Kidney epithelial cell (primary cell): ENCODE results near the gene STXBP5. TPM values are rescaled to one million over a fixed set of nuclear protein-coding genes. Genes with fewer than 3 reads are reported as not detected.

Experiments used
- DNase-seq: peaks from one replicate; pipeline ENCODE4 v3.0.0-alpha.2; 2010; ENCODE audit warnings: low read depth
- H3K27me3 ChIP-seq: 2 replicates; pipeline ENCODE4 v1.6.0; 2011; ENCODE audit warnings: low read length; ENCODE audit not compliant: control insufficient read depth, insufficient read depth
- H3K36me3 ChIP-seq: 2 replicates; pipeline ENCODE4 v1.5.1; 2011; ENCODE audit warnings: low read length; ENCODE audit not compliant: control insufficient read depth, insufficient read depth
- H3K4me3 ChIP-seq: 2 replicates; pipeline ENCODE4 v1.5.1; 2011; ENCODE audit warnings: low read depth, mild to moderate bottlenecking, control low read depth, low read length
- CTCF ChIP-seq: IDR thresholded peaks from 2 replicates; pipeline ENCODE4 v1.5.1; 2011; ENCODE audit warnings: mild to moderate bottlenecking, moderate library complexity, low read length, control low read depth, inconsistent platforms; ENCODE audit not compliant: insufficient read depth, poor library complexity, severe bottlenecking
- total RNA-seq: library from RNA; depleted of rRNA; stranded (reverse); fragments of >200 nt; gene quantifications from 2 replicates; pipeline ENCODE4 v1.2.3, GENCODE V29; 2015

STXBP5 gene
- total RNA-seq, 1 donor from 2014 or later = 15.8 TPM

DNA sequence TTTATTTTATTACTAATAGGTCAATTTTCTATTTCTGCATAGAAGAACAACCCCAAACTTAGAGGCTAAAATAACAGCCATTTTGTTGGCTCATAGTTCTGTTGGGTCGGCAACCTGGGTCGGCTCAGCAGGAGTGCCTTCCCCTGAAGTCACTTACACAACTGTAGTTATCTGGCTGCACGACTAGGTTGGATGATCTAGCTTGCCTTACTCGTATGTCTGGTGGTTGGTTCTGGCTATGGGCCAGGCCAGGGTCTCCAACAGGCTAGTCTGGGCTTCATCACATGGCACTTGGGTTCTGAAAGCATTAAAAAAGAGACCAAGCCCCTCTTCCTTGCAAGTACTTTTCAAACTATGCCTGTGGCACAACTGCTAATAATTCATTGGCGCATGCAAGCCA, 53.5 kb downstream of the STXBP5 start:
- Histone ChIP-seq H3K27me3 (no peaks in the 10 kb centered on the region), H3K4me3 (no peak overlapping the region), H3K36me3 (no peaks in the 10 kb centered on the region)
- DNase-seq = no peak
- no peak for TF ChIP-seq CTCF

DNA sequence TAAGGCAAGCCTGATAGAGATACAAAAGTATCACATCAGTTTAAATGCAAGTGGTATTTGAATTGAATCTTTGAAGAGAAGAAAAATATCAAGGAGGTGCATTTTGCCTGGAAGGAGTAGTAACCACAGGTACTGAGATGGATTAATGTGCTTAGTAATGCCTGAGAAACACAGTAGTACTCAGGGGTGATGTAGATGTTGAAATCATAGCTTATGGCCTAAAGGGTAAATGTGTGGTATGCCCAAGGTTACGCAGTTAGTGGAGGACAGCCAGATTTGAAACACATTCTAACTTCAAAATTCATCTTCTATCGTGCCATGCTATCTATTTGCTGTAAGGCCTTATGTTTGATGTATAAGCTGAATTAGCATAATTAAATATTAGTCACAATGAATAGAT, 55.9 kb downstream of the STXBP5 start:
- TF ChIP-seq CTCF = no peak
- no peak for DNase-seq
- H3K4me3 ChIP-seq = no peak overlapping the region
- H3K36me3 ChIP-seq = no peaks in the 10 kb centered on the region
- H3K27me3 ChIP-seq = no peaks in the 10 kb centered on the region

- no peak for TF ChIP-seq CTCF
- Histone ChIP-seq H3K4me3 (no peak overlapping the region), H3K27me3 (no peaks in the 10 kb centered on the region), H3K36me3 (no peaks in the 10 kb centered on the region)
- no peak for DNase-seq
Observed at GRCh38 chr6:147262946-147263345, 58.7 kb downstream of the STXBP5 start.

DNA sequence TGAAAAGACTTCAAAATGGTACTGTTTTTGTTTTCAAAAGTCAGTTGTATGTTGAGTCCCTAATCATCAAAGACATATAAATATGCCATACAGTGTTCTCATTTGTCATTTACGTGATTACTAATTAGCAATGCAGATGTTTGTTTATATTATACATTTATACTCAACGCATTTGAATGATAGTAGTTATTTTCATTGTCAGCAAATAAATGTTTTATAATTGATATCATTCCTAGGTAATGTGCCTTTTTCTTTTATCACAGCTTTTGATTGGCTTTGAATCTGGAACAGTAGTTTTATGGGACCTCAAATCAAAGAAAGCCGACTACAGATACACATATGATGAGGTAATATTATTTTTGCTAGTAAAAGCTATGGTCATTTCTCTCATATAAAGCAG, 62.6 kb downstream of the STXBP5 start:
- Histone ChIP-seq H3K36me3 (no peaks in the 10 kb centered on the region), H3K27me3 (no peaks in the 10 kb centered on the region), H3K4me3 (no peak overlapping the region)
- no peak for TF ChIP-seq CTCF
- DNase-seq = no peak

- no peak for DNase-seq
- Histone ChIP-seq H3K36me3 (no peaks in the 10 kb centered on the region), H3K4me3 (no peak overlapping the region)
Observed at GRCh38 chr6:147267658-147268057, 63.4 kb downstream of the STXBP5 start.

More at GRCh38 chr6:147267658-147268057, 63.4 kb downstream of the STXBP5 start:
- no peak for TF ChIP-seq CTCF
- H3K27me3 ChIP-seq = no peaks in the 10 kb centered on the region
